ENCODE data around the gene ZNF438.

The ZNF438 gene

GRCh38 chr10:31011017-31011664, 20.5 kb downstream of the ZNF438 start:
- no peak for DNase-seq

GRCh38 chr10:31010062-31010461, 21.6 kb downstream of the ZNF438 start:
- no peak for DNase-seq

- no peak for DNase-seq
Measured at GRCh38 chr10:31005895-31006294, 25.8 kb downstream of the ZNF438 start.

GRCh38 chr10:31004611-31005193, 27.0 kb downstream of the ZNF438 start:
- DNase-seq: peak; percentile 14

- no peak for DNase-seq
Measured at GRCh38 chr10:31001740-31002139, 29.9 kb downstream of the ZNF438 start.

GRCh38 chr10:31000867-31001266, 30.8 kb downstream of the ZNF438 start:
- DNase-seq: no peak

- DNase-seq: no peak
Measured at GRCh38 chr10:31000071-31000782, 31.4 kb downstream of the ZNF438 start.

- no peak for DNase-seq
Measured at GRCh38 chr10:30999070-30999712, 32.5 kb downstream of the ZNF438 start.

GRCh38 chr10:30997536-30998235, 34.0 kb downstream of the ZNF438 start:
- no peak for DNase-seq

GRCh38 chr10:30996481-30997005, 35.1 kb downstream of the ZNF438 start:
- DNase-seq: no peak

- no peak for DNase-seq
Measured at GRCh38 chr10:30995081-30995770, 36.4 kb downstream of the ZNF438 start.

GRCh38 chr10:30993155-30993554, 38.5 kb downstream of the ZNF438 start:
- no peak for DNase-seq

- DNase-seq: no peak
Measured at GRCh38 chr10:30992681-30993080, 39.0 kb downstream of the ZNF438 start.

GRCh38 chr10:30991647-30992011, 40.0 kb downstream of the ZNF438 start:
- DNase-seq: no peak

GRCh38 chr10:30990971-30991646, 40.6 kb downstream of the ZNF438 start:
- DNase-seq: no peak

- no peak for DNase-seq
Measured at GRCh38 chr10:30990351-30990750, 41.3 kb downstream of the ZNF438 start.

- no peak for DNase-seq
Measured at GRCh38 chr10:30988831-30989435, 42.7 kb downstream of the ZNF438 start.

- no peak for DNase-seq
Measured at GRCh38 chr10:30987463-30987862, 44.2 kb downstream of the ZNF438 start.

GRCh38 chr10:30986053-30986555, 45.6 kb downstream of the ZNF438 start:
- no peak for DNase-seq

- DNase-seq: no peak
Measured at GRCh38 chr10:30985512-30985911, 46.2 kb downstream of the ZNF438 start.
